DMS114 treated with DMSO at 0.1 percent for 48 hours (cell line): ENCODE measurements around the gene IPO7.
"Not testable (repeated sequence)": the region's sequence is repeated elsewhere in the genome, so short reads cannot be mapped to it uniquely, and the experiment has no call there.

Experiments used
- DNase-seq: peaks from one replicate; lab custom pipeline; 2025; ENCODE audit not compliant: unreplicated experiment; lab: John Stamatoyannopoulos, UW

Gene IPO7

GRCh38 chr11:9384535-9385326, at the start of gene IPO7:
IPO7 (plus strand) TSS chr11:9384652; CDS start chr11:9384764, 112 bp downstream.
- peak; percentile 72 for DNase-seq

GRCh38 chr11:9341638-9342178, 42.7 kb upstream of the IPO7 start:
- no peak for DNase-seq

- no peak for DNase-seq
These were observed 40.3 kb upstream of the IPO7 start for GRCh38 chr11:9344061-9344680.

- DNase-seq: no peak
These were observed 37.4 kb upstream of the IPO7 start for GRCh38 chr11:9347100-9347499.

- DNase-seq: not testable (repeated sequence)
These were observed 36.7 kb upstream of the IPO7 start for GRCh38 chr11:9347779-9348178.

GRCh38 chr11:9351321-9351881, 33.1 kb upstream of the IPO7 start:
- no peak for DNase-seq

- DNase-seq: no peak
These were observed 27.4 kb upstream of the IPO7 start for GRCh38 chr11:9357041-9357440.

- not testable (repeated sequence) for DNase-seq
These were observed 23.4 kb upstream of the IPO7 start for GRCh38 chr11:9360862-9361622.

GRCh38 chr11:9362393-9362863, 22.0 kb upstream of the IPO7 start:
- no peak for DNase-seq

- peak; percentile 38 for DNase-seq
These were observed 20.2 kb upstream of the IPO7 start for GRCh38 chr11:9363954-9364912.

GRCh38 chr11:9367551-9367950, 16.9 kb upstream of the IPO7 start:
- DNase-seq: no peak

GRCh38 chr11:9377036-9377435, 7.4 kb upstream of the IPO7 start:
- no peak for DNase-seq

GRCh38 chr11:9379041-9379440, 5.4 kb upstream of the IPO7 start:
- DNase-seq: no peak

- DNase-seq: no peak
These were observed 3.7 kb upstream of the IPO7 start for GRCh38 chr11:9380773-9381172.

GRCh38 chr11:9385327-9385899, 961 bp downstream of the IPO7 start:
- DNase-seq: no peak

GRCh38 chr11:9386086-9386485, 1.6 kb downstream of the IPO7 start:
- no peak for DNase-seq

GRCh38 chr11:9386901-9387300, 2.4 kb downstream of the IPO7 start:
- DNase-seq: no peak

- no peak for DNase-seq
These were observed 11.9 kb downstream of the IPO7 start for GRCh38 chr11:9396310-9396709.

GRCh38 chr11:9396752-9397151, 12.3 kb downstream of the IPO7 start:
- no peak for DNase-seq
